Coronary artery (tissue), 2 donors: ENCODE measurements around the gene FFAR2.
"Not testable (repeated sequence)": the region's sequence is repeated elsewhere in the genome, so short reads cannot be mapped to it uniquely, and the experiment has no call there.

Experiments
- DNase-seq: peaks from one replicate; pipeline ENCODE4 v3.0.0-alpha.2; 2017; ENCODE audit warnings: low spot score
- H3K27ac ChIP-seq, 2 donors: fragments of 200-600 bp; sonication (generic); one replicate each; pipeline ENCODE4 v1.5.1; 2016 to 2019
- H3K4me3 ChIP-seq: fragments of 200-600 bp; sonication (generic); 2 replicates; pipeline ENCODE4 v1.5.1; 2016; ENCODE audit warnings: mild to moderate bottlenecking, moderate library complexity
- CTCF ChIP-seq: fragments of 200-600 bp; sonication (generic); IDR thresholded peaks from one replicate; pipeline ENCODE4 v1.5.1; 2019; ENCODE audit warnings: antibody characterized with exemption

Gene FFAR2

GRCh38 chr19:35460608-35461007 lies 12.6 kb downstream of the FFAR2 start:
- no peak overlapping the region for H3K4me3 ChIP-seq
- no peak for TF ChIP-seq CTCF
- no peak overlapping the region for H3K27ac ChIP-seq
- no peak for DNase-seq

- DNase-seq: no peak
- Histone ChIP-seq H3K27ac (no peak overlapping the region), H3K4me3 (no peak overlapping the region)
- no peak for TF ChIP-seq CTCF
Measured at GRCh38 chr19:35461060-35461459, 13.0 kb downstream of the FFAR2 start.

GRCh38 chr19:35461788-35462187 lies 13.7 kb downstream of the FFAR2 start:
- not testable (repeated sequence) for H3K27ac ChIP-seq, DNase-seq, H3K4me3 ChIP-seq

- H3K27ac ChIP-seq: no peak overlapping the region
- TF ChIP-seq CTCF: no peak
- H3K4me3 ChIP-seq: no peak overlapping the region
- DNase-seq: no peak
Measured at GRCh38 chr19:35462476-35462953, 14.5 kb downstream of the FFAR2 start.

- not testable (repeated sequence) for H3K27ac ChIP-seq, H3K4me3 ChIP-seq, DNase-seq
Measured at GRCh38 chr19:35462956-35463355, 14.9 kb downstream of the FFAR2 start.

GRCh38 chr19:35466259-35466658 lies 18.2 kb downstream of the FFAR2 start:
- H3K4me3 ChIP-seq: no peak overlapping the region
- DNase-seq: no peak
- TF ChIP-seq CTCF: no peak
- H3K27ac ChIP-seq: no peak overlapping the region

- no peak for TF ChIP-seq CTCF
- Histone ChIP-seq H3K27ac (no peak overlapping the region), H3K4me3 (no peak overlapping the region)
- no peak for DNase-seq
Measured at GRCh38 chr19:35468637-35469036, 20.6 kb downstream of the FFAR2 start.

GRCh38 chr19:35470128-35470527 lies 22.1 kb downstream of the FFAR2 start:
- Histone ChIP-seq H3K27ac (no peak overlapping the region), H3K4me3 (no peak overlapping the region)
- DNase-seq: no peak
- TF ChIP-seq CTCF: no peak

- H3K27ac ChIP-seq, H3K4me3 ChIP-seq, DNase-seq: not testable (repeated sequence)
Measured at GRCh38 chr19:35471075-35471474, 23.0 kb downstream of the FFAR2 start.
